AG10803 (cell line): ENCODE measurements around the gene PGD.

Experiments used
- DNase-seq: peaks from one replicate; pipeline ENCODE4 v3.0.0; 2010; ENCODE audit warnings: low read depth
- H3K4me3 ChIP-seq: 2 replicates; pipeline ENCODE4 v1.5.1; 2011; ENCODE audit warnings: mild to moderate bottlenecking, low read length, control low read depth
- TF ChIP-seq, protein P1 (sequence below): conservative IDR thresholded peaks from 2 replicates; pipeline ENCODE4 v1.5.1; 2011; ENCODE audit warnings: mild to moderate bottlenecking, low read length, control low read depth, inconsistent platforms

The PGD gene

GRCh38 chr1:10398734-10399443 lies at the start of gene PGD:
Gene PGD (plus strand): TSS chr1:10399064. CDS start chr1:10399118, 54 bp downstream.
- DNase-seq = peak; percentile 97
- peak within 1 kb of the TSS; percentile 87 for H3K4me3 ChIP-seq
- TF ChIP-seq, protein P1, sequence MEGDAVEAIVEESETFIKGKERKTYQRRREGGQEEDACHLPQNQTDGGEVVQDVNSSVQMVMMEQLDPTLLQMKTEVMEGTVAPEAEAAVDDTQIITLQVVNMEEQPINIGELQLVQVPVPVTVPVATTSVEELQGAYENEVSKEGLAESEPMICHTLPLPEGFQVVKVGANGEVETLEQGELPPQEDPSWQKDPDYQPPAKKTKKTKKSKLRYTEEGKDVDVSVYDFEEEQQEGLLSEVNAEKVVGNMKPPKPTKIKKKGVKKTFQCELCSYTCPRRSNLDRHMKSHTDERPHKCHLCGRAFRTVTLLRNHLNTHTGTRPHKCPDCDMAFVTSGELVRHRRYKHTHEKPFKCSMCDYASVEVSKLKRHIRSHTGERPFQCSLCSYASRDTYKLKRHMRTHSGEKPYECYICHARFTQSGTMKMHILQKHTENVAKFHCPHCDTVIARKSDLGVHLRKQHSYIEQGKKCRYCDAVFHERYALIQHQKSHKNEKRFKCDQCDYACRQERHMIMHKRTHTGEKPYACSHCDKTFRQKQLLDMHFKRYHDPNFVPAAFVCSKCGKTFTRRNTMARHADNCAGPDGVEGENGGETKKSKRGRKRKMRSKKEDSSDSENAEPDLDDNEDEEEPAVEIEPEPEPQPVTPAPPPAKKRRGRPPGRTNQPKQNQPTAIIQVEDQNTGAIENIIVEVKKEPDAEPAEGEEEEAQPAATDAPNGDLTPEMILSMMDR = no peak

DNA sequence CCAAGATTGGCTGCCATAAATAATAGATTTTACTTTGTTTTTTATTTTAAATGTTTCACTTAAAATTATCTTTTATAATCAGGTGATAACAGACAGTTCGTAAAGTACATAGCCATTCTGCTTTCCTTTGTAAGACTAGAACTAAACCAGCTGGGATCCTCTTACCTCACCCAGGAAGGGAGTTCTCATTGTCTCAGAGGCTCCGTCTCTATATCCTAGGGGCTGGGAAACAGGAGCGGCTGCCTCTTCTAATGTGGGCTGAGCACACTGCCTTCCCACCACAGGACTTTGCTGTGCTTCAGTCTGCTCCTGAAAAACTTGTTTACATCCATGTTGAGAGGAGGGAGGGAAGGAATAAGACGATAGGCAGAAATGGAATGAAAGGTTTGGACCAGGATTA lies 45.6 kb upstream of the PGD start:
- no peak for DNase-seq

GRCh38 chr1:10353693-10354092 lies 45.2 kb upstream of the PGD start:
- TF ChIP-seq, protein P1 = no peak
- DNase-seq = no peak
- no peak overlapping the region for H3K4me3 ChIP-seq

More for the DNA sequence above, 45.6 kb upstream of the PGD start:
- no peak overlapping the region for H3K4me3 ChIP-seq
- TF ChIP-seq, protein P1 = no peak

DNA sequence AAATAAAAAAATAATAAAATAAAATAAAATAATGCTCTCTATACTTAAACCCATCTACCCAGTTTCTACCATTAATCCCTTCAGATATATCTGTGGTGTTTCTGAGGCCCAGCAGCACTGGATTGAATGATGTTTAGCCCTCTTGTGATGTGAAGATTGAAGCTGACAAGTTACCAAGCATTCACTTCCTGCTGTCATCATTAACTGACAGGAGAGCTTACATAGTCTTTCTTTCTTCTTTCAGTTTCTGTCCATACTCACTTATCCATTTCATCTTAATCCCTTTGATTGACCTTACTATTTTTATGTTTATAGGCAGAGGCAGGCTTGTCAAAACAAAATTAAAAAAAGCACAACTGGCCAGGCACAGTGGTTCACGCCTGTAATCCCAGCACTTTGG lies 38.8 kb upstream of the PGD start:
- no peak overlapping the region for H3K4me3 ChIP-seq

DNA sequence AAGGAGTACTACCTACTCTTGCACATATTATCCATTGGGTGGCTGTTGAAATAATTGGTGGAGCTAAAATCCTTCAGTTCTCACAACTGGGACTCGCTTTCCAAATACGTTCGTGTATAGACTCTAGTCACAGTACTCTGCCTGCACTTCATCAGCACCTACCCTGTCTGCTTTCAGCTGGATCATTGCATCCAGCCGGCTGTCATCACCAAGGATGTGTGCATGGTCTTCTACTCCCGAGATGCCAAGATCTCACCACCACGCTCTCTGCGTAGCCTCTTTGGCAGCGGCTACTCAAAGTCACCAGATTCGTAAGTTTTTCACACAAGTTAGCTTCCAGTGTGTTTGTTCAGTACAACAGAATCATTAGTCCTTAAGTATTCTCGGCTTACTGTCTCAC lies 37.3 kb upstream of the PGD start:
- DNase-seq = no peak
- TF ChIP-seq, protein P1 = no peak
- no peak overlapping the region for H3K4me3 ChIP-seq

More for the DNA sequence above, 38.8 kb upstream of the PGD start:
- no peak for DNase-seq
- TF ChIP-seq, protein P1 = no peak

DNA sequence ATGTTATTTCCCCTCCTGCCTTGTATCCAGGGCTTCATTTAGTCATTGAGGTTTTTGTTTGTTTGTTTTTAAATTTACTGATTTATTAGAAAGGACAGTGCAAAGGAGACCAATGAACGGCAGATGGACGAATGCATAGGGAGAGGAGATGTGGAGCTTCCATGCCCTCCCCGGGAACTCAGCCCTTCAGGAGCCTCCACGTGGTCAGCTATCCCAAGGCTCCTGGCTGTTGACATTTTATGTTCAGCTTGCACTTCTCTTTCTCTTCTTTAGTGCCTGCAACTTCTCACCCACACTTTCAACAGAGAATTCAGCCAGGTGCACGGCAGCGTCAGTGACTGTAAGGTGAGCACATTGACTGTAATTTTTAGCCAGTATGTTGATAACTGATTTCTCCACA lies 30.7 kb upstream of the PGD start:
- H3K4me3 ChIP-seq = no peak overlapping the region
- TF ChIP-seq, protein P1 = no peak
- no peak for DNase-seq

DNA sequence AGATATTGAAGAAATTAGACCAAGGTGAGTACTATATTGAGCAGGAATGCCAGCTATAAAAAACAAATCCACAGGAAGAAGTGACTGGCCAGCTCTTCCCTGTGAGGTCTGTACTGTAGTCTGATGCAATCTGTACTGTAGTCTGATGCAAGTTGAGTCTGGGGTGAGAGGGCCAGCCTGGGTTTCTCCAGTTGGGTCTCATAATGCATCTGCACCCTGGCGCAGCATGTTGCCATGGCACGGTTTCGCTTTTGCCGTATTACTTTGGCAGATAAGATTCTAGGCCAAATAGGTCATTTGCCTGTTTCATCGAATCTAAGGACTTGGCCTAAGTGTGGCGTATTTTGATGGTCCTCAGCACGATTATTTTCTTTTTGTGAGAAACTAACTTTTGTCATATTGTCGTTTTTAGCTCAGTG lies 24.4 kb upstream of the PGD start:
- DNase-seq = peak; percentile 31
- H3K4me3 ChIP-seq = no peak overlapping the region
- TF ChIP-seq, protein P1 = no peak
